Skin epidermis (tissue), 12 donors: ENCODE measurements around the gene XPO1.
A peak's percentile ranks its signal among the peaks of the same experiment; 100 is the strongest.
"Not testable (repeated sequence)": the region's sequence is repeated elsewhere in the genome, so short reads cannot be mapped to it uniquely, and the experiment has no call there.

Experiments
- H3K27ac ChIP-seq, 21 experiments: fragments of 200-600 bp; sonication (generic) in 11 of 21; one replicate each; pipeline ENCODE4 v1.5.0; 2020; ENCODE audit warnings: mild to moderate bottlenecking in 3 of 21, inconsistent platforms in 2 of 21, moderate library complexity in 2 of 21
- H3K4me3 ChIP-seq, 7 experiments: fragments of 200-600 bp; sonication (generic) in 2 of 7; one replicate each; pipeline ENCODE4 v1.5.0; 2020; ENCODE audit warnings: inconsistent platforms in 2 of 7, mild to moderate bottlenecking in 2 of 7, moderate library complexity in 1 of 7

Gene XPO1

GRCh38 chr2:61538200-61538919, at the start of gene XPO1:
XPO1 (minus strand) TSS chr2:61538356; CDS start chr2:61533897, 4,459 bp downstream.
- peak within 1 kb of the TSS; percentile 62 to 87 (median 74) for H3K4me3 ChIP-seq
- H3K27ac ChIP-seq: peak within 1 kb of the TSS; percentile 87 to 100 (median 96)

- H3K27ac ChIP-seq, H3K4me3 ChIP-seq: not testable (repeated sequence)
Measured at GRCh38 chr2:61586928-61587327, 48.8 kb upstream of the XPO1 start.

GRCh38 chr2:61585383-61585782, 47.2 kb upstream of the XPO1 start:
- Histone ChIP-seq H3K4me3 (no peak overlapping the region), H3K27ac (no peak overlapping the region)

GRCh38 chr2:61584368-61584767, 46.2 kb upstream of the XPO1 start:
- H3K27ac ChIP-seq, H3K4me3 ChIP-seq: not testable (repeated sequence)

GRCh38 chr2:61582165-61582564, 44.0 kb upstream of the XPO1 start:
- Histone ChIP-seq H3K4me3 (no peak overlapping the region), H3K27ac (no peak overlapping the region)

GRCh38 chr2:61581716-61582115, 43.6 kb upstream of the XPO1 start:
- H3K27ac ChIP-seq: no peak overlapping the region
- no peak overlapping the region for H3K4me3 ChIP-seq

GRCh38 chr2:61575447-61575859, 37.3 kb upstream of the XPO1 start:
- Histone ChIP-seq H3K4me3 (no peak overlapping the region), H3K27ac (no peak overlapping the region)

- Histone ChIP-seq H3K4me3 (no peak overlapping the region), H3K27ac (no peak overlapping the region)
Measured at GRCh38 chr2:61566566-61566965, 28.4 kb upstream of the XPO1 start.

- no peak overlapping the region for H3K4me3 ChIP-seq
- H3K27ac ChIP-seq: no peak overlapping the region
Measured at GRCh38 chr2:61562615-61563014, 24.5 kb upstream of the XPO1 start.

GRCh38 chr2:61558160-61558559, 20.0 kb upstream of the XPO1 start:
- Histone ChIP-seq H3K27ac (no peak overlapping the region), H3K4me3 (no peak overlapping the region)

GRCh38 chr2:61557381-61557780, 19.2 kb upstream of the XPO1 start:
- no peak overlapping the region for H3K4me3 ChIP-seq
- no peak overlapping the region for H3K27ac ChIP-seq

GRCh38 chr2:61554604-61555003, 16.4 kb upstream of the XPO1 start:
- Histone ChIP-seq H3K4me3 (no peak overlapping the region), H3K27ac (no peak overlapping the region)

GRCh38 chr2:61550375-61551209, 12.4 kb upstream of the XPO1 start:
- Histone ChIP-seq H3K4me3 (no peak overlapping the region), H3K27ac (no peak overlapping the region)

GRCh38 chr2:61549546-61549945, 11.4 kb upstream of the XPO1 start:
- H3K27ac ChIP-seq: no peak overlapping the region
- H3K4me3 ChIP-seq: no peak overlapping the region

- H3K27ac ChIP-seq: no peak overlapping the region
- H3K4me3 ChIP-seq: no peak overlapping the region
Measured at GRCh38 chr2:61543062-61543461, 4.9 kb upstream of the XPO1 start.

GRCh38 chr2:61540167-61540566, 2.0 kb upstream of the XPO1 start:
- peak overlapping the region in 2 of 21 experiments; percentile 96 for H3K27ac ChIP-seq
- not testable (repeated sequence) for H3K4me3 ChIP-seq

GRCh38 chr2:61538920-61539520, 864 bp upstream of the XPO1 start:
- peak overlapping the region; percentile 62 to 100 (median 96) for H3K27ac ChIP-seq
- peak overlapping the region; percentile 62 to 87 (median 74) for H3K4me3 ChIP-seq

- Histone ChIP-seq H3K4me3 (peak overlapping the region; percentile 62 to 87 (median 74)), H3K27ac (peak overlapping the region; percentile 87 to 100 (median 96))
Measured at GRCh38 chr2:61537950-61538199, 281 bp downstream of the XPO1 start.

GRCh38 chr2:61537277-61537949, 743 bp downstream of the XPO1 start:
- peak overlapping the region; percentile 62 to 87 (median 74) for H3K4me3 ChIP-seq
- H3K27ac ChIP-seq: peak overlapping the region; percentile 87 to 100 (median 96)

- Histone ChIP-seq H3K4me3 (peak overlapping the region; percentile 62 to 87 (median 74)), H3K27ac (peak overlapping the region; percentile 87 to 100 (median 96))
Measured at GRCh38 chr2:61536572-61537276, 1.4 kb downstream of the XPO1 start.
